Keratinocyte (primary cell): ENCODE measurements around the gene ITGAD.

Source experiments
- EZH2 ChIP-seq: IDR thresholded peaks from one replicate; pipeline ENCODE4 v1.6.1; 2012; ENCODE audit warnings: inconsistent platforms, mild to moderate bottlenecking, low read length, moderate library complexity
- TF ChIP-seq, protein P1 (sequence below), 3 experiments: IDR thresholded peaks in 1 of 3; conservative IDR thresholded peaks in 1 of 3; optimal IDR thresholded peaks in 1 of 3; 2 replicates in 2 of 3; 3 replicates in 1 of 3; pipeline versions ENCODE3 to v1.5.1; 2011; ENCODE audit warnings: low read length in 3 of 3, mild to moderate bottlenecking in 3 of 3, moderate library complexity in 2 of 3, control low read depth in 1 of 3, inconsistent platforms in 1 of 3; ENCODE audit not compliant: insufficient read depth in 2 of 3; ENCODE audit errors: extremely low read depth in 1 of 3

- TF ChIP-seq, protein P1, sequence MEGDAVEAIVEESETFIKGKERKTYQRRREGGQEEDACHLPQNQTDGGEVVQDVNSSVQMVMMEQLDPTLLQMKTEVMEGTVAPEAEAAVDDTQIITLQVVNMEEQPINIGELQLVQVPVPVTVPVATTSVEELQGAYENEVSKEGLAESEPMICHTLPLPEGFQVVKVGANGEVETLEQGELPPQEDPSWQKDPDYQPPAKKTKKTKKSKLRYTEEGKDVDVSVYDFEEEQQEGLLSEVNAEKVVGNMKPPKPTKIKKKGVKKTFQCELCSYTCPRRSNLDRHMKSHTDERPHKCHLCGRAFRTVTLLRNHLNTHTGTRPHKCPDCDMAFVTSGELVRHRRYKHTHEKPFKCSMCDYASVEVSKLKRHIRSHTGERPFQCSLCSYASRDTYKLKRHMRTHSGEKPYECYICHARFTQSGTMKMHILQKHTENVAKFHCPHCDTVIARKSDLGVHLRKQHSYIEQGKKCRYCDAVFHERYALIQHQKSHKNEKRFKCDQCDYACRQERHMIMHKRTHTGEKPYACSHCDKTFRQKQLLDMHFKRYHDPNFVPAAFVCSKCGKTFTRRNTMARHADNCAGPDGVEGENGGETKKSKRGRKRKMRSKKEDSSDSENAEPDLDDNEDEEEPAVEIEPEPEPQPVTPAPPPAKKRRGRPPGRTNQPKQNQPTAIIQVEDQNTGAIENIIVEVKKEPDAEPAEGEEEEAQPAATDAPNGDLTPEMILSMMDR (optimal IDR thresholded peaks at IDR 0.05 in 1 of 3, IDR thresholded peaks at IDR 0.05 in 1 of 3, conservative IDR thresholded peaks at IDR 0.05 in 1 of 3; ENCODE audit: extremely low read depth in 1 of 3, insufficient read depth in 2 of 3, low read length in 3 of 3), result no peak
- TF ChIP-seq EZH2, result no peak
Observed at GRCh38 chr16:31423801-31424200, 30.7 kb downstream of the ITGAD start.
